Measurements from ENCODE around the gene NCF2.
A peak's percentile ranks its signal among the peaks of the same experiment; 100 is the strongest.

DNA sequence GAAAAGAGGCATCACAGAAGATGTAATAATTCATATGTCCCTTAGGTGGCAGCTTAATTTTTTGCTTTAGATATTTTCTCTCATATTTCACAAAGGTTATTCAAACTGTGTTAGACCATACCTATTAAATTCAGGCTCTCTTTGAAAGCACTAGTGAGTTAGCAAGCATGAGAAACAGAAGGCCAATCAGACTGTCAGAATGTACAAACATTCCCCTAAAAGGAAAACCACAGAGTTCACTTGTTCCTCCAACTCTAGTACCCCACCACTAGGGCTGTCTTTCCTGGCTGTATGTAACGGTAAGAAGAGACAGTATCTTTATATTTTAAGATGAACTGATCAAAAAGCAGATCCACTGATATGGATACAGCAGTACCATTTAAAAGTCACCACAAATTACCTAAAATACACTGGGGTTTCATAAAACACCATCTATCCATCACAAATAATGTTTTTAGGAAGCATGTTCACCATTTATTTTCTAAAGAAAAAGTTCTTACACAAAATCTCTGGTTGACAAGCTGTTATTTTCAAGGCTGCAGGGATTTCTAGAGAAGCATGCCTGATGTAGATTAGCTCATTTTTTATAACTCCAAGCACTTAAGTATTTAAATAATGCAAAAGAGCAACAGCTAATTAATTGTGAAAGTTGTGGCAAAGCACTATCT is 43.6 kb upstream of the NCF2 start:
- TF ChIP-seq, protein P1, sequence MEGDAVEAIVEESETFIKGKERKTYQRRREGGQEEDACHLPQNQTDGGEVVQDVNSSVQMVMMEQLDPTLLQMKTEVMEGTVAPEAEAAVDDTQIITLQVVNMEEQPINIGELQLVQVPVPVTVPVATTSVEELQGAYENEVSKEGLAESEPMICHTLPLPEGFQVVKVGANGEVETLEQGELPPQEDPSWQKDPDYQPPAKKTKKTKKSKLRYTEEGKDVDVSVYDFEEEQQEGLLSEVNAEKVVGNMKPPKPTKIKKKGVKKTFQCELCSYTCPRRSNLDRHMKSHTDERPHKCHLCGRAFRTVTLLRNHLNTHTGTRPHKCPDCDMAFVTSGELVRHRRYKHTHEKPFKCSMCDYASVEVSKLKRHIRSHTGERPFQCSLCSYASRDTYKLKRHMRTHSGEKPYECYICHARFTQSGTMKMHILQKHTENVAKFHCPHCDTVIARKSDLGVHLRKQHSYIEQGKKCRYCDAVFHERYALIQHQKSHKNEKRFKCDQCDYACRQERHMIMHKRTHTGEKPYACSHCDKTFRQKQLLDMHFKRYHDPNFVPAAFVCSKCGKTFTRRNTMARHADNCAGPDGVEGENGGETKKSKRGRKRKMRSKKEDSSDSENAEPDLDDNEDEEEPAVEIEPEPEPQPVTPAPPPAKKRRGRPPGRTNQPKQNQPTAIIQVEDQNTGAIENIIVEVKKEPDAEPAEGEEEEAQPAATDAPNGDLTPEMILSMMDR (IDR thresholded peaks at IDR 0.05) = peak; percentile 86
- TF ChIP-seq EZH2 (IDR thresholded peaks at IDR 0.05; ENCODE audit: borderline replicate concordance, insufficient read depth, low read depth, low read length, poor library complexity, severe bottlenecking) = no peak

All from B cell (primary cell).